ENCODE data around the gene ADGRA3.

DNA sequence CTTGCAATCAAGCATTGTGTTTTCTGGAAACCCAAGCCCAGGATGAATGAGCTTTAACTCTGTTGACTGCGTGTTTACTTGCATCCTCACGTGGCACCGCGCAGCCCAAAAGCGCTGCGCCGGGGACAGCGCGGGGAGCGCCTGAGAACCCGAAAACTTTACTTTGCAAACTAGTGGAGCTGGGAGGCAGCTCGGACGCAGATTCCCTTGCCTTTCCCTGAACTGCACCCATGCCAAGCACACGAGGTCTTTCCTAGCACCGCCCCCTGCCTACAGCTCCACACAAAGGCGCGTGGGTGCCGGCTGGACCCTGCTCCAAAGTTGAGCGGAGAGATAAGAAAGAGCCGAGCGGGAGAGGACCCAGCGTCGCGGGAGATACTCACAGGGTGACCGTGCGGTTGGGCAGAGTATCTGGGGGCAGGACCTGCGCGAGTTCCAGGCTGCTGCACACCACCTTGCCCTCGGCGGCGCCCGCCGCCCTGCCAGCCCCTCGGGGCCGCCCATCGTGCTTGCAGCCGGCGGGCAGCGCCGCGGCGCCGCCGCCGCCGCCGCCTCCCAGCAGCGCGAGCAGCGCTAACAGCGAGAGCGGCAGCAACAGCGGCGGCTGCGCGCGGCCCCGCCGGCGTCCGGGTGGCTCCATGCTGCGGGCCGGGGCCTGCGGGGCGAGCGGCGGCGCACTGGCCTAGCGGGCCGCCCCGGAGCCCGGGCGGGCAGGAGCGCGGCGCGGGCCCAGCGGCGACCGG lies 550 bp downstream of the ADGRA3 start:
- TF ChIP-seq, protein P1, sequence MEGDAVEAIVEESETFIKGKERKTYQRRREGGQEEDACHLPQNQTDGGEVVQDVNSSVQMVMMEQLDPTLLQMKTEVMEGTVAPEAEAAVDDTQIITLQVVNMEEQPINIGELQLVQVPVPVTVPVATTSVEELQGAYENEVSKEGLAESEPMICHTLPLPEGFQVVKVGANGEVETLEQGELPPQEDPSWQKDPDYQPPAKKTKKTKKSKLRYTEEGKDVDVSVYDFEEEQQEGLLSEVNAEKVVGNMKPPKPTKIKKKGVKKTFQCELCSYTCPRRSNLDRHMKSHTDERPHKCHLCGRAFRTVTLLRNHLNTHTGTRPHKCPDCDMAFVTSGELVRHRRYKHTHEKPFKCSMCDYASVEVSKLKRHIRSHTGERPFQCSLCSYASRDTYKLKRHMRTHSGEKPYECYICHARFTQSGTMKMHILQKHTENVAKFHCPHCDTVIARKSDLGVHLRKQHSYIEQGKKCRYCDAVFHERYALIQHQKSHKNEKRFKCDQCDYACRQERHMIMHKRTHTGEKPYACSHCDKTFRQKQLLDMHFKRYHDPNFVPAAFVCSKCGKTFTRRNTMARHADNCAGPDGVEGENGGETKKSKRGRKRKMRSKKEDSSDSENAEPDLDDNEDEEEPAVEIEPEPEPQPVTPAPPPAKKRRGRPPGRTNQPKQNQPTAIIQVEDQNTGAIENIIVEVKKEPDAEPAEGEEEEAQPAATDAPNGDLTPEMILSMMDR (IDR thresholded peaks at IDR 0.05): no peak
- no peak for TF ChIP-seq POLR2A (IDR thresholded peaks at IDR 0.05)

All from thyroid gland (tissue), 4 donors.